ENCODE results near the gene ABHD2. TPM values are rescaled to one million over a fixed set of nuclear protein-coding genes. Genes with fewer than 3 reads are reported as not detected.

ABHD2 gene
- total RNA-seq, 1 experiment from 2014 or later: 15.6 TPM

DNA sequence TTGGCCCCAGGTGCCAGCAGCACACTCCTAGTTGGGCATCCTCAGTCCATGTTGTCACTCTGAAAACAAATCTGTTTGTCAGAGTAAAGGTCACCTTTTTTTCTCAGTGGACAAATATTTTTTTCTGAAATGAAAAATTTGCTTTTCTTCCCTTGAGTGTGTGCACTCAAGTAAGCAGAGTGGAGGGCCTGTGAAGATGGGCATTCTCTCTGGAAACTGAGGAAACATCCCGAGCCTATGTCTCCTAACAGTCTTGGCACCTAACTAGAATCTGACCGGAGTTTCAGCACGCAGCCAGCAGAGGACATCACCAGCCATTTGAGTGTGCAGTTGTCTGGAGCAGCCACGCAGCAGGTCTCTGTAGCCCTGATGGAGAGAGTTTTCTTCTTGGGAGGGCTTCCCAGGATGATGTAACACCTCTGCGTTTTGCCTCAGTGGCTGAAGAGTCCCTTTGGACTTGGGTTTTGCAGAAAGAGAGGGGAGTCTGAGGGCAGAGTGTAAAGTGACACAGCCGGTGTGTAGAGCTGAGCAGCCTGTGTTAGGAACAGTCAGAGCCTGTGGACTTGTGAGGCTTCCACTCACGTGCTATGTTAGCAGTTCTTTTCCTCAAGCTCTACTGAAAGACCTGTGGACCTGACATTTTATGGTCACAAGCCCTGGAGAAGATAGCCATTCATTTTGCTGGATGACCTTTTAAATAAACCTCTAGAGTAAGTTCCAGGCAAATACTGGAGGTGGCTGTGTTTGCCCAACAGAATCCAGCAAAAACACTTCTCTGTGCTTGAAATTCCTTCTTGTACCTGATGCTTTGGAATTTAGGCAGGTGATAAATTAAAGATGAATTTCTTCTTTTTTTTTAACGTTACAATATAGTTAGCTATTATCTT is 51.6 kb downstream of the ABHD2 start:
- no peaks in the 10 kb centered on the region for H4K20me1 ChIP-seq (ENCODE audit: control insufficient read depth, insufficient read depth, insufficient read length)
- H3K18ac ChIP-seq (ENCODE audit: insufficient read length, low read depth, low read length): no peak overlapping the region
- Mint-ChIP-seq H3K9me3 (no peaks in the 10 kb centered on the region), H3K27ac (peak overlapping the region in 2 of 3 experiments; percentile 24 to 38; a peak in 2 of 7 replicates), H3K36me3 (ENCODE audit: insufficient read depth in 1 of 3, low read depth in 3 of 3) (no peaks in the 10 kb centered on the region; a peak in 1 of 7 replicates), H3K4me1 (peaks cover 6 to 8% of the 10 kb centered on the region in 2 experiments), H3K27me3 (ENCODE audit: low read depth) (no peaks in the 10 kb centered on the region), H3K4me3 (no peak overlapping the region)
- no peak overlapping the region for H4K8ac ChIP-seq (replicated peaks; ENCODE audit: insufficient read length, low read depth, low read length)
- H3K4me1 ChIP-seq (ENCODE audit: insufficient read depth, low read length): no peaks in the 10 kb centered on the region
- H3K4me2 ChIP-seq (ENCODE audit: insufficient read depth, insufficient read length, low read length): no peak overlapping the region
- no peak overlapping the region for H3K23ac ChIP-seq (ENCODE audit: insufficient read length, low read depth, low read length)
- no peaks in the 10 kb centered on the region for H3K23me2 ChIP-seq (ENCODE audit: insufficient read length, low read depth, low read length, poor library complexity, severe bottlenecking)
- H3K79me1 ChIP-seq (ENCODE audit: insufficient read depth, low read depth, low read length, poor library complexity, severe bottlenecking): no peaks in the 10 kb centered on the region
- H4K91ac ChIP-seq (ENCODE audit: insufficient read length, low read depth, low read length): no peak overlapping the region
- H3K14ac ChIP-seq (ENCODE audit: insufficient read depth, low read length): no peak overlapping the region
- H3K4ac ChIP-seq (ENCODE audit: low read depth, low read length): no peak overlapping the region
- no peak for DNase-seq
- H3K9ac ChIP-seq (ENCODE audit: extremely low read depth, insufficient read length, low read length): no peak overlapping the region
- H3K27me3 ChIP-seq (ENCODE audit: insufficient read depth, low read length): no peaks in the 10 kb centered on the region
- H2AFZ ChIP-seq (ENCODE audit: low read length): no peak overlapping the region
- H4K5ac ChIP-seq (ENCODE audit: insufficient read length, low read depth, low read length): no peak overlapping the region
- no peak overlapping the region for H2BK15ac ChIP-seq (ENCODE audit: low read depth, low read length)
- TF ChIP-seq, protein P1, sequence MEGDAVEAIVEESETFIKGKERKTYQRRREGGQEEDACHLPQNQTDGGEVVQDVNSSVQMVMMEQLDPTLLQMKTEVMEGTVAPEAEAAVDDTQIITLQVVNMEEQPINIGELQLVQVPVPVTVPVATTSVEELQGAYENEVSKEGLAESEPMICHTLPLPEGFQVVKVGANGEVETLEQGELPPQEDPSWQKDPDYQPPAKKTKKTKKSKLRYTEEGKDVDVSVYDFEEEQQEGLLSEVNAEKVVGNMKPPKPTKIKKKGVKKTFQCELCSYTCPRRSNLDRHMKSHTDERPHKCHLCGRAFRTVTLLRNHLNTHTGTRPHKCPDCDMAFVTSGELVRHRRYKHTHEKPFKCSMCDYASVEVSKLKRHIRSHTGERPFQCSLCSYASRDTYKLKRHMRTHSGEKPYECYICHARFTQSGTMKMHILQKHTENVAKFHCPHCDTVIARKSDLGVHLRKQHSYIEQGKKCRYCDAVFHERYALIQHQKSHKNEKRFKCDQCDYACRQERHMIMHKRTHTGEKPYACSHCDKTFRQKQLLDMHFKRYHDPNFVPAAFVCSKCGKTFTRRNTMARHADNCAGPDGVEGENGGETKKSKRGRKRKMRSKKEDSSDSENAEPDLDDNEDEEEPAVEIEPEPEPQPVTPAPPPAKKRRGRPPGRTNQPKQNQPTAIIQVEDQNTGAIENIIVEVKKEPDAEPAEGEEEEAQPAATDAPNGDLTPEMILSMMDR (conservative IDR thresholded peaks at IDR 0.05): peak; percentile 27; the same call in 1 of the 3 replicates
- H2BK5ac ChIP-seq (ENCODE audit: insufficient read length, low read length): no peak overlapping the region
- no peak overlapping the region for H3K56ac ChIP-seq (ENCODE audit: insufficient read length, low read depth, low read length)
- no peak overlapping the region for H2BK20ac ChIP-seq (ENCODE audit: low read depth, low read length, poor library complexity, severe bottlenecking)
- H3K79me2 ChIP-seq (ENCODE audit: insufficient read depth, low read length): no peaks in the 10 kb centered on the region
- H2AK5ac ChIP-seq (ENCODE audit: insufficient read length, low read length): no peak overlapping the region
- no peak overlapping the region for H2BK12ac ChIP-seq (ENCODE audit: insufficient read length, low read depth, low read length)
- H3K9me3 ChIP-seq (ENCODE audit: control insufficient read depth, low read depth, low read length): no peaks in the 10 kb centered on the region
- no peak overlapping the region for H3T11ph ChIP-seq (ENCODE audit: low read length)
- H2BK120ac ChIP-seq (ENCODE audit: low read depth, low read length, poor library complexity, severe bottlenecking): no peak overlapping the region
- no CpG with 5 or more reads among the region's 8 CpGs for WGBS (ENCODE audit: extremely low coverage, insufficient read length, low lambda C conversion rate)
- no peak overlapping the region for H3K27ac ChIP-seq (ENCODE audit: insufficient read length, low read depth, low read length)
